Measurements from ENCODE around the gene CRYBG2. TPM values are rescaled to one million over a fixed set of nuclear protein-coding genes. Genes with fewer than 3 reads are reported as not detected.

The CRYBG2 gene
- total RNA-seq, 1 donor from 2014 or later = 6.9 TPM

- no peaks in the 10 kb centered on the region for H3K36me3 ChIP-seq
- ATAC-seq = no peak
Measured at GRCh38 chr1:26367441-26367840, 13.5 kb upstream of the CRYBG2 start.

DNA sequence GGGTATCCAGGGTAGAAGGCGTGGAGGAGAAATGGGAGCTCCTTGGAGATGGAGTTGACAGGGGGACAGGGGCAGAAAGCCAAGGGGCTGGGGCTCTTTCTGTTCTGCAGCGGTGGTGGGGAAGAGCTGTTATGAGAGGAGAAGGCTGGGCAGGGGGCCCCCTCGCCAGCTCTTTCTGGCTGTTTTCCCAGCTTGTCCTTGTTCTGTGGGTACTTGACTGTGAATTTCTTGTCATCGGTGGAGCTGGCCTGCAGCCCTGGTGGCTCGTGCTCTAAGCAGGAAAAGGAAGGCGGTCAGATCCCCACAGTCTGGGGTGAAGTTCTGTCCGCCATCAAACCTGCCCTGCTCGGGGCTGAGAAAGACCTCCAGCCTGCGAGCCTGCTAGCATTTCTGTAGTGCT, 11.0 kb upstream of the CRYBG2 start:
- intact Hi-C loops (cut with DNase I) = no loop called here
- no peak for ATAC-seq
- H3K9me3 ChIP-seq = no peaks in the 10 kb centered on the region
- peaks cover 10% of the 10 kb centered on the region for H3K4me1 ChIP-seq
- no peaks in the 10 kb centered on the region for H3K36me3 ChIP-seq
- TF ChIP-seq, protein P1, sequence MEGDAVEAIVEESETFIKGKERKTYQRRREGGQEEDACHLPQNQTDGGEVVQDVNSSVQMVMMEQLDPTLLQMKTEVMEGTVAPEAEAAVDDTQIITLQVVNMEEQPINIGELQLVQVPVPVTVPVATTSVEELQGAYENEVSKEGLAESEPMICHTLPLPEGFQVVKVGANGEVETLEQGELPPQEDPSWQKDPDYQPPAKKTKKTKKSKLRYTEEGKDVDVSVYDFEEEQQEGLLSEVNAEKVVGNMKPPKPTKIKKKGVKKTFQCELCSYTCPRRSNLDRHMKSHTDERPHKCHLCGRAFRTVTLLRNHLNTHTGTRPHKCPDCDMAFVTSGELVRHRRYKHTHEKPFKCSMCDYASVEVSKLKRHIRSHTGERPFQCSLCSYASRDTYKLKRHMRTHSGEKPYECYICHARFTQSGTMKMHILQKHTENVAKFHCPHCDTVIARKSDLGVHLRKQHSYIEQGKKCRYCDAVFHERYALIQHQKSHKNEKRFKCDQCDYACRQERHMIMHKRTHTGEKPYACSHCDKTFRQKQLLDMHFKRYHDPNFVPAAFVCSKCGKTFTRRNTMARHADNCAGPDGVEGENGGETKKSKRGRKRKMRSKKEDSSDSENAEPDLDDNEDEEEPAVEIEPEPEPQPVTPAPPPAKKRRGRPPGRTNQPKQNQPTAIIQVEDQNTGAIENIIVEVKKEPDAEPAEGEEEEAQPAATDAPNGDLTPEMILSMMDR (IDR thresholded peaks at IDR 0.05) = no peak
- H3K27me3 ChIP-seq = peaks cover 26% of the 10 kb centered on the region
- H3K4me3 ChIP-seq = no peak overlapping the region
- H3K27ac ChIP-seq = no peak overlapping the region
- no peak for DNase-seq

More at GRCh38 chr1:26367441-26367840, 13.5 kb upstream of the CRYBG2 start:
- Histone ChIP-seq H3K9me3 (no peaks in the 10 kb centered on the region), H3K27me3 (peaks cover 7% of the 10 kb centered on the region), H3K4me3 (no peak overlapping the region), H3K27ac (no peak overlapping the region), H3K4me1 (no peaks in the 10 kb centered on the region)
- intact Hi-C loops (cut with DNase I) = no loop called here
- no peak for DNase-seq
- TF ChIP-seq, protein P1 (IDR thresholded peaks at IDR 0.05) = no peak

DNA sequence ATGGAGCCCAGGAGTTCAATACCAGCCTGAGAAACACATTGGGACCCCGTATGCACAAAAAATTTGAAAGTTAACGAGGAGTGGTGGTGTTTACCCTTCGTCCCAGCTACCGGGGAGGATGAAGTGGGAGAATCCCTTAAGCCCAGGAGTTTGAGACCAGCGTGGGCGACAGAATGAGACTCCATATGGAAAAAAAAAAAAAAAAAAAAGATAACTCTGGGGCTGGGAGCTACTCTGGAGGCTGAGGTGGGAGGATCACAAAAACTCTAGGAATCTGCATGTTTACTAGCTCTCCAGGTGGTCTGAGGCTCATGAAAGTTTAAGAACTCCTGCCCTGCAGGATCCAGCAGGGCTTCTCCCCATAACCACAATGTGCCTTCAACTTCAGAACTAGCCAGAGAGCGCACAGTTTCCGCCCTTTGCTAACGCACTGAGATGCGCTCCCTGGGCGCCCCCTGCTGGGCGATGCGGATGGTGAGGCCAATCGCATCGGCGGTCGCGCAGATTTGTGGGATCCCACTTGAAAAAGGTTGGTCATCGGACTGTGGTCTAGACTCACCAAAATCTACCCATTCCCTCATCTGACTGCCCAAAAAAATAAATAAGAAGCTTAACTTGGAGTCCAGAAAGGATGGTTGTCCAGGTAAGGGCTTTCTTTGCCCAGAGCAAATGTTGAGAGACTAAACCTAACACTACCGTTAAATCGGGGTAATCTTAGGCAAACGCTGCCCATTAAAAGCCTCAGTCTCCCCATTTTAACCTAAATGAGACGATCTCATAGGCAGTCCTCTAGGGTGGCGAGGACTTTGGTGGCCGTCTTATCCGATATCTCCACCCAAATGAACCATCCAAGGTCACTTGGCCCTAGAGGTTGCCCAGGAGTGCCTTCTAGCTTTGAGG, 9.9 kb upstream of the CRYBG2 start:
- H3K27me3 ChIP-seq = peaks cover 32% of the 10 kb centered on the region
- peak; percentile 94 for ATAC-seq

DNA sequence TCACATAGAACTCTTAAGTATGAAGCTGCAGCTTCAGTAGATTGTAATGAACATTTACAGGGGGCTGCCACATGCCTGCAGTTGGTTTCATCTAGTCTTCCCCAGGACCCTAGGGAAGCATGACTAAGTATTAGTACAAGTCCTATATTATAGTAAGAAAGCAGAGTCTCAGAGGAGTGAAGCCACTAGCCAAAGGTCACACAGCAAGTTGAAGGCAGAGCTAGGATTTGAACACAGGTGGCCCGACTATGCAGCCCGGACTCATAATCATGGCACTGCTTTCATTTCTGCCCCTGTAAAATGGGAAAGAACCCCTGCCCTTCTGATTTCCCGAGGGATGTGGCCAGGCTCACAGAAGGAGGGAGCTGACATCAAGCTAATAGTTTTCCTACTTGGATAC, 8.4 kb upstream of the CRYBG2 start:
- no peak overlapping the region for H3K27ac ChIP-seq
- TF ChIP-seq, protein P1 (IDR thresholded peaks at IDR 0.05) = no peak
- ATAC-seq = no peak
- no peaks in the 10 kb centered on the region for H3K9me3 ChIP-seq
- DNase-seq = no peak
- no peak overlapping the region for H3K4me3 ChIP-seq
- no peaks in the 10 kb centered on the region for H3K36me3 ChIP-seq
- H3K27me3 ChIP-seq = peaks cover 44% of the 10 kb centered on the region
- peaks cover 12% of the 10 kb centered on the region for H3K4me1 ChIP-seq
- intact Hi-C loops (cut with DNase I) = no loop called here

More for the DNA sequence above, 9.9 kb upstream of the CRYBG2 start:
- H3K4me3 ChIP-seq = no peak overlapping the region
- intact Hi-C loops (cut with DNase I) = no loop called here
- TF ChIP-seq, protein P1 (IDR thresholded peaks at IDR 0.05) = peak; percentile 97
- peak; percentile 92 for DNase-seq
- peaks cover 12% of the 10 kb centered on the region for H3K4me1 ChIP-seq
- H3K9me3 ChIP-seq = no peaks in the 10 kb centered on the region
- H3K36me3 ChIP-seq = no peaks in the 10 kb centered on the region
- no peak overlapping the region for H3K27ac ChIP-seq

- H3K9me3 ChIP-seq = no peaks in the 10 kb centered on the region
- H3K4me3 ChIP-seq = no peak overlapping the region
- TF ChIP-seq, protein P1 (IDR thresholded peaks at IDR 0.05) = no peak
- no peaks in the 10 kb centered on the region for H3K36me3 ChIP-seq
- H3K27me3 ChIP-seq = peaks cover 44% of the 10 kb centered on the region
- intact Hi-C loops (cut with DNase I) = no loop called here
- DNase-seq = no peak
- H3K4me1 ChIP-seq = peaks cover 12% of the 10 kb centered on the region
- ATAC-seq = no peak
- H3K27ac ChIP-seq = no peak overlapping the region
Measured at GRCh38 chr1:26361605-26362122, 7.7 kb upstream of the CRYBG2 start.
